HG02571 (cell line): ENCODE results near the gene TMEM132E.

Experiments
- ATAC-seq: cut with Tn5 transposase; IDR thresholded peaks from one replicate; pipeline ENCODE4 v1.9.1; 2021; ENCODE audit warnings: mild to moderate bottlenecking, moderate library complexity; ENCODE audit not compliant: unreplicated experiment

The TMEM132E gene

DNA sequence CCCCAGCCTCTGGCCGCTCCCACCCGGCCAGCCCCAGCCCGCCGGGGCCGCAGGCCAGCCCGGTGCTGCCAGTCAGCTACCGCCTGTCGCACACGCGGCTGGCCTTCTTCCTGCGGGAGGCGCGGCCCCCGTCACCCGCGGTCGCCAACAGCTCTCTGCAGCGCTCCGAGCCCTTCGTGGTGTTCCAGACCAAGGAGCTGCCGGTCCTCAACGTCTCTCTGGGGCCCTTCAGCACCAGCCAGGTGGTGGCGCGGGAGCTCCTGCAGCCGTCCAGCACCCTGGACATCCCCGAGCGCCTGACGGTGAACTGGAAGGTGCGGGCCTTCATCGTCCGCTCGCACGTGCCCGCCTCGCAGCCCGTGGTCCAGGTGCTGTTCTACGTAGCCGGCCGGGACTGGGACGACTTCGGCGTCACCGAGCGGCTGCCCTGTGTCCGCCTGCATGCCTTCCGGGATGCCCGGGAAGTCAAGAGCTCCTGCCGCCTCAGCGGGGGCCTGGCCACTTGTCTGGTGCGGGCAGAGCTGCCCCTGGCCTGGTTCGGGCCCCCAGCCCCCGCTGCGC lies 46.8 kb downstream of the TMEM132E start:
- no peak for ATAC-seq

DNA sequence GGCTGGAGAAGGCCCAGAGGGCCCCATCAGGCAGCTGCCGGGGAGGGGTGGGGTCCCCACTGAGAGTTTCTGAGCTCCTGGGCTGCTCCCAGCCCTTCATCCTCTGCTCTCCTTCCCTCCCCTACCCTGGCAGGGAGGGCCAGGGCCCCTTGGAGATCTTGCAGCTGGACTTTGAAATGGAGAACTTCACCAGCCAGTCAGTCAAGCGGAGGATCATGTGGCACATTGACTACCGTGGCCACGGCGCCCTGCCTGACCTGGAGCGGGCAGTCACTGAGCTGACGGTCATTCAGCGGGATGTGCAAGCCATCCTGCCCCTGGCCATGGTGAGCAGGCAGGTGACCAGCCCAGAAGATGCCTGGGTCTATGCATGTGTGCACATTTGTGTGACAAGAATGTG lies 49.5 kb downstream of the TMEM132E start:
- no peak for ATAC-seq

DNA sequence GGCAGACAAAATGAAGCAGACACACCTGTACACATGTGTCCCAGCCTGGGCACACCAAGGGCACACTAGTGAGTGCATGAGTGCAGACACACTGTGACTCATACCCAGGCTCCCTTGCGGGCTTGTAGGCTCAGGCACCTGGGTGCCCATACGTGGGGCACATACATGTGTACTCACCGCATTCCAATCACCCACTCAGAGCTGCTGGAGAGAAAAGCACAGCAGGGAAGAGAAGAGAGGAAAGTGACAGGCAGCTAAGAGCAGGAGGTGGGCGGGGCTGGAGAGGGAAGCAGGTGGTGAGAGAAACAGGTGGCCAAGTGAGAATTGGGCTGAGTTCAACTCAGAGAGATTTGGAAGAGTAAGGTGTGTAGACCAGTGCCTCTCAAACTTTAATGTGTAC lies 54.0 kb downstream of the TMEM132E start:
- no peak for ATAC-seq

DNA sequence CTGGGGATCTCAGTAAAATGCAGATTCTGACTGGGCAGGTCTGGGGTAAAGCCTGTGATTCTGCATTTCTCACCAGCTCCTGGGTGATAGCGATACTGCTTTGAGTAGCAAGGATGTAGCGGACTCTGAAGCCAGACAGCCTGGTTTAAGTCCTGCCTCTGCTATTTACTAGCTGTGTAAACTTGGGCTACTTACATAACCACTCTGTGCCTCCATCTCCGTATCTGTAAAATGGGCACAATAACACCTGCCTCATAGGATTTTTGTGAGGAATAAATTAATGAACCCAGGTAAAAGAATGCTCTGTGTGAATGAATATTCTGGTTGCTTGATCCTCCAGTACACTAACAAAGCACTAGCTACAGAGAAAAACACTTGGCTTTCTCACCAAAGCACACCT lies 54.4 kb downstream of the TMEM132E start:
- ATAC-seq: no peak

DNA sequence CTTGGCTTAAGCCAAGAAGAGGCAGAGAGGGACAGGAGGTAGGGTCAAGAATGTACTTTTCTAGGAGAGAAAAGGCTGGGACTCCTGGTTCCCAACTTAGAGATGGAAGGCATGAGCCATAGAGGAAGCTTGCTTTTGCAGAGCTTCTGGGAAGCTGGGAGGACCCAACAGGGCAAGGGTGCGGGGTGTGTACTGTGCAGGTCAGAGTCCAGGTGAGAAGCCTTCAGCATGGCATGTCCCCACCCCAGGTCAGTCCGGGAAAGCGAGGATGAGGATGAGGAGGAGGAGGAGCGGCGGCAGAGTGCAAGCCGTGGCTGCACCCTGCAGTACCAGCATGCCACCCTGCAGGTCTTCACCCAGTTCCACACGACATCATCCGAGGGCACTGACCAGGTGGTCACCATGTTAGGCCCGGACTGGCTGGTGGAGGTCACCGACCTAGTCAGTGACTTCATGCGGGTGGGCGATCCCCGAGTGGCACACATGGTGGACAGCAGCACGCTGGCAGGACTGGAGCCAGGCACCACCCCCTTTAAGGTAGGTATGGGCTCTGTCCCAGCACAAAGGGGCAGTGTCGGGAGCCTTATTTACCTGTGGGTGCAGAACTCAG lies 55.3 kb downstream of the TMEM132E start:
- no peak for ATAC-seq

DNA sequence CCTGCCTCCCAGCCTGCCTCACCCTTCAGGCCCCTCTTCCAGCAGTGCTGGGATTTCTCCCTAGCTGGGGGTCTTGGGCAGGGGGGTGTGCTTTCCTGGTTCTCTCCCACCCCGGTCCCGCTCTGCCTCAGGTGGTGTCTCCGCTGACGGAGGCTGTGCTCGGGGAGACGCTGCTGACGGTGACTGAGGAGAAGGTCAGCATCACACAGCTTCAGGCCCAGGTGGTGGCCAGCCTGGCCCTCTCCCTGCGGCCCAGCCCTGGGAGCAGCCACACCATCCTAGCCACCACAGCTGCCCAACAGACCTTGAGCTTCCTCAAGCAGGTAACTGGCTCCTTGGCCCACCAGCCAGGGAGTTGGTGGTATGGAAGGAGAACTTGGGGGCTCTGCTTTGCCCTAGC lies 56.5 kb downstream of the TMEM132E start:
- ATAC-seq: no peak

DNA sequence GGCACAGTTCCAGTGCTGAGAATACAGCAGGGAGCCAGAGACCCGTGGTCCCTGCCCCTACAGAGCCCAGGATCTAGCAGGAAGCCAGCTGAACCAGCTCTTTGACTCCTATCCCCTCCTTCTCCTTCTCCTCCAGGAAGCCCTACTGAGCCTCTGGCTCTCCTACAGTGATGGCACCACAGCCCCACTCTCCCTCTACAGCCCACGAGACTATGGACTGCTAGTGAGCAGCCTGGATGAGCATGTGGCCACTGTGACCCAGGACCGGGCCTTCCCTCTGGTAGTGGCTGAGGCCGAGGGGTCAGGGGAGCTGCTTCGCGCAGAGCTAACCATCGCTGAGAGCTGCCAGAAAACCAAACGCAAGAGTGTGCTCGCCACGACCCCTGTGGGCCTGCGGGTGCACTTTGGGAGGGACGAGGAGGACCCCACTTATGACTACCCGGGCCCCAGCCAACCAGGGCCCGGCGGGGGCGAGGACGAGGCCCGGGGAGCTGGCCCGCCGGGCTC lies 57.7 kb downstream of the TMEM132E start:
- ATAC-seq: no peak

DNA sequence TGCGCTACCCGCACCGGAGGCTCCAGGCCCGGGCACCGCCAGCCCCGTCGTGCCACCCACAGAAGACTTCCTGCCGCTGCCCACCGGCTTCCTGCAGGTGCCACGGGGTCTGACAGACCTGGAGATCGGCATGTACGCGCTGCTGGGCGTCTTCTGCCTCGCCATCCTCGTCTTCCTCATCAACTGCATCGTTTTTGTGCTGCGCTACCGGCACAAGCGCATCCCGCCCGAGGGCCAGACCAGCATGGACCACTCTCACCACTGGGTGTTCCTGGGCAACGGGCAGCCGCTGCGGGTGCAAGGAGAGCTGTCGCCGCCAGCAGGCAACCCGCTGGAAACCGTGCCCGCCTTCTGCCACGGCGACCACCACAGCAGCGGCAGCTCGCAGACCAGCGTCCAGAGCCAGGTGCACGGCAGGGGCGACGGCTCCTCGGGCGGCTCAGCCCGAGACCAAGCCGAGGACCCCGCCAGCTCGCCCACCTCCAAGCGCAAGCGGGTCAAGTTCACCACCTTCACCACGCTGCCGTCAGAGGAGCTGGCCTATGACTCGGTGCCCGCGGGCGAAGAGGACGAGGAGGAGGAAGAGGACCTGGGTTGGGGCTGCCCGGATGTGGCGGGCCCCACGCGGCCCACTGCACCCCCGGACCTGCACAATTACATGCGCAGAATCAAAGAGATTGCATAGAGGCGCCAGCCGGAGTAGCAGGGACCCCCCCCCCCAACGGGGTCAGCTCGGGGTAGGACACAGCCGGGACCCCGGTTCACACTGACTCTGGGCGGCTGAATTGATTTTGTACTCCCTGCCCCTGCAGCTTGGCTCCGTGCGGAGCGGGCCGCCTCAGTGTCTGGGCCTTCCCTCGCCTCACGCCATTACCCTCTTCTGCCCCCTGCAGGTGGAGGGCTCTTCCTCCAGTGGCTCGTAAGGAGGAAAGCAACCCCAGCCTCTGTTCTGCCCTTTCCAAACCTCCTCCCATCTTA lies 58.5 kb downstream of the TMEM132E start:
- no peak for ATAC-seq

DNA sequence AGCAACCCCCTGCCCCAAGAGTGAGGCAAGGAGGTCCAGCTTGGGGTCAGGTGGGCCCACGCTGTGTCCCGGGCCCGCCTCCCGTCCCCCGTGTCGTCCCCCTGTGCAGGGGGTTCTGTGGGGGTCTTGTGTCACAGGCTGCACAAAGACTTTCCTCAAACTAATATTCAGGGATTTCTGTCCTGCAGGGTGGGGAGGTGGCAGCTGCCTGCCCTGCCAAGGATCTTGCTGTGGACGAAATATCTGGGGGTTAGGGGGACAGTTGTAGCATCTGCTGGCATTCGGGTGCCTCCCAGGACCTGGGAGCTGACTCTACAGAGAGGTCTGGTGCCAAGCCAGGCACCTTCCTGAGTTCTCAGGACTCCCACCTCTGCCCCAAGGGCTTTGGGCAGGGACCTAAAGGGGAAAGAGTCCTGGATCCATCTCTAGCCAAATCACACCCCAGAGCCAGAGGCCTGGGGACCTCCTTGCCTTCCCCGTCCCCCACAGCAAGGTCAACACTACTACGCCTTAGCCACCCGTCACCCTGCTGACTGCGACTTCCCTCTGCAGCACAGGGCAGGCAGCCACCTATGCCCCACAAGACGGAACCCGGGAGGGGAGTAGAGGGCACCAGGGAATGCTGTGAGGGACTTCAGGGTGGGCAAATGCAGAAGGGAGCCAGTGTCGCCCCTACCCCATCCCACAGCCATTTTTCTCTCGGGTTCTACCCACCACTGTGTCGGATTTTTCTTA lies 59.3 kb downstream of the TMEM132E start:
- no peak for ATAC-seq

DNA sequence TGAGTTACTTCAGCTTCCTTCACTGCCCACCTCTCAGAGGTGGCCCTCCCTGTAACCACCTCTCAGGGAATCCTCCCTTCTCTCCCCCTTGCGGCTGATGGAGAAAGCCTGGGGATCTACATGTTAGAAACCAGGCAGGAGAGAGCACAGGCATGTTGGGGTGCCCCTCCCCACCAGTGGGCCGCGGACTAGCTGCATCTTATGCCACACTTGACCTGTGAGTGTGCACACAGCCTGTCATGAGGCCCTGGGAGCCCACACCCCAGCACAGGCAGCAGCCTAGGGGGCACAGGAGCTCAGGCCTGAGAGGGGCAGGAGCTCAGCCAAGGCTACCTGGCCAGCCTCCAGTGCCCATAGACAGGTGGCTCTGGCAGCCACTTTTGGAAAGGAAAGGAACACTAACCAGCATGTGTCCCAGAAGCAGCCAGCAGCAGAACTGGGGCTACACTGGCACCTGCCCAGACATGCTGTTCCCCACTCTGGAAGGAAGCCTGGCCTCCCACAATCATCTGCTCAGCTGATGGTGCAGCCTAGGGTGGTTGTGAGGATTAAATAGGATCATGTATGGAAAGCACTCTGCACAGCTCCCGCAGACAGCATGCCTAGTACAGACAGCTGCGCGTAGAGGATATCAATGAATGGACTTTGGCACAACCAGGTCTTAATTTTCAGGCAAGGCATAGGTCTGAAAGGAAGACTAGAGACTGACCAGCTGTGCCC lies 60.5 kb downstream of the TMEM132E start:
- ATAC-seq: no peak

DNA sequence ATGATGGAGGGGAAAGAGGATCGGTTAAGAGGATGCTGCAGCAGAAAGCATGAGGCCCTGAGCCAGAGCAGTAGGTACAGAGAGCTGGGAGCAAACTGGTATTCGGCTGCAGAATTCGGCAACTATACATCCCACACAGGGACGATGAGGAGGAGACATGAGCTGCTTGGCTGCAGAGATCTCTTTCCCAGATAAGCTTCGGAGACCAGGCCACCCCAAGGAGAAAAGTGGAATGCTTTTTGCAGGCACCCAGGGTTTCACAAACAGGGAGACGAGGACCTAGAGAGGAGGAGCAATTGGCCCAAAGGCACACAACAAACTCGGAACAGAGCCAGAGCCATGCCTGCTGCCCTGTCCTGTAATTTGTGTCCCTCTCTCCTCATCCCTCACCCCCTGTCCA lies 62.0 kb downstream of the TMEM132E start:
- ATAC-seq: no peak

DNA sequence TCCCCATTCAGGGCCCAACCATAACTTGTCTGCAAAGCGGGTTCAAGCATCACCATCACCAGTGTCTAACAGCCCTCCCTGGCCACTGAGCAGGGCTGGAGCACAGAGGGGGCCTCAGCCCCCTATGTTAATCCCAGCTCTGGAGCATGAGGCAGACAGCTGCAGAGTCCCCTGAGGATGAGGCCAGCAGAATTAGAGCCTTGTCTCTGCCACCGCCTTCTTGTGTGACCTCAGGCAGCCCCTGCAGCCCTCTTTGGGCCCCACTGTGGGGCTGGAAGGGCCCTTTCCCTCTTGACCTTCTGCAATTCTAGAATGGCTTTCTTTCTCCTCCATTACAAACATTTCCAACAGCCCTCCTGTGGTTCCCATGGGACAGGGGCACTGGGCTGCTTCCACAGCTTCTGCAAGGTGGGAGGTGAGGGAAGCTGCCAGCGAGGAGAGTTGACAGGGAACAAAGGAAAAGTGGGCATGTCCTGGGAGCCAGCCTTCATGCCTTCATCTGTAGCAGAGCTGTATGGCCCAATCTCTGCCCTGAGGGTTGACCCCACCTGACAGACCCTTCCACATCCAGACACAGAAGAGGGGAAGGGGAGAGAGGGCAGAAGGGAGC lies 65.7 kb downstream of the TMEM132E start:
- no peak for ATAC-seq

DNA sequence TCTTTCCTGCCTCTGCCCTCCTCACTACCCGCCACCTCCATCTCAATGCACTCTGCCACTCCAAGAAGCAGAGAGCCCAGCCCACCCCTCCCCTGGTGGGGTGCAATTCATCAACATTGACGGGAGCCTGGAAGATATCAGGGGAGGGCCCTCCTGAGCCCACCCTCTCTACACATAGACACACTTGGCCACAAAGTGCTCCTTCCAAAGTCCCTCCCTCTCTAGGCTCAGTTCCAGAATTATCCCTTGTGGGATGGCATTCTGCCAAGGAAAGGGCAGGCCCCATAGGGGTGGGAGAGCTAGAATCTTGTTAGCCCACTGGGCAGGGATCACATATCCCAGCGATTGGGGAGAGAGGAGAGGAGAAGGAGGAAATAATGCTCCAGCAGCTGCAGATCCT lies 66.2 kb downstream of the TMEM132E start:
- no peak for ATAC-seq

DNA sequence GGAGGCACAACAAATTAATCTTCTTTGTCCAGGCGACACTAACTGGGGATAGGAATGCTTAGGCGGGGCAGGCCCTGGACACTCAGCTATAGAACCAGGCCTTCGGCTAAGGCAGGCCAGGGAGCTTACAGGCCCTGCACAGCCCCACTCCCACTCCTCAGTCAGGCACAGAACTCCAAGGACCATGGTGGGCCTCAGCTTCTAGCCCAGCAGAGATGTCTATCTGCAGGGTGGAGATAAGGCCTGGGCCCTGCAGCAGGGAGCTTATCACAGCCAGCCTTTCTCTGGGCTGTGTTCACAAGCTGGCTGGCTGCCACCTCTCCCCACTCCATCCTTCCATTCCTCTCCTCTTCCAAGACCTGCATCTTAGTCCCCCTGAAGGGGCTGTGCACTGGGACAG lies 68.1 kb downstream of the TMEM132E start:
- ATAC-seq: no peak

DNA sequence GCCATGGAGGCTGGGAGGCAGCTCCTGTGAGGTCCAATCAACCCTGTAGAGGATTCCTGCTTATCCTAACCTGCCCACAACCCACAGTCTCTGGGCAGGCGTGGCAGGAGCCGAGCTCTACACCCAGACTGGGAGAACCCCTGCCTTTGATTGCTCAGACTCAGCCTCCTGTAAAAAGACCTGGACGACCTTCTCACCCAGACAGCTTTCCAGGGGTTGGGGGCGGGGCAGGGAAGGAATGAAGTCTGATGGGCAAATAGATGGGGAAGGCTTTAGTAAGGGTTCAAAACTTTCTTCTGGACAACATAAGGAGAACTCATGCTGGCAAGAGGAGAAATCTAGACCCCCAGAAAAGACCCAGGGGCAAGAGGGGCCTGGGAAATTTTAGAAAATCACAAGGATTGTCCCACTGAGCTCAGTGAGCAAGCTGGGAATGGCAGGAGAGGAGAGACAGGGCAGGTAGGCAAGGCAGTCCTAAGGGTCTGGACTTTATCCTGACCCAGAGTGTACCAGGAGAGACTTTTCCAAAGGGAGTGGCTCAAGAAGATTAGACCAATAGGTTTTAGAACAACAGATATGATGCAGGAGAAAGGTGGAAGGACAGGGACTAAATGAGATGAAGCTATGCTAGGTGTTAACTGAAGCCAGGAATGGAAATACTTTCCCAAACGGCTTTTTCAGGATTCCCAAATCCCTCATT lies 70.8 kb downstream of the TMEM132E start:
- ATAC-seq: no peak

DNA sequence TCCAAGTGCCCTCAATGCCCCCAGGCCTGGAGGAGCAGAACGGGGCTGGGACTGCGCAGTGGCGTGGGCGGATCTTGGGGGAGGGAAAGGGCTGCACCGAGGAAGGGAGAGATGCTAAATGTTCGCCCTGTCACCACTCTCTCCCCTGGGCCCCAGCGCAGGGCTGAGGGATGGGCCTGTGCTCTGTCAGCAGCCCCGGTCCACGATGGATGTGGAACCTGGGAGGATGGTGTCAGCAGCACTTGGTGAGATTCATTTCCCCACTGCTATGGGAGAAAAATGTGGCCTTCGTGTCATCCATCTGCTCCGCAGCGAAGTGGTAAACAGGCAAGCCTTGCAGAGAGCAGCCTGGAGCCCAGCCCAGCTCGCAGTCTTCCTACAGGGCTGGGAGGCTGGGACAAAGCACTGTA lies 72.0 kb downstream of the TMEM132E start:
- ATAC-seq: no peak

DNA sequence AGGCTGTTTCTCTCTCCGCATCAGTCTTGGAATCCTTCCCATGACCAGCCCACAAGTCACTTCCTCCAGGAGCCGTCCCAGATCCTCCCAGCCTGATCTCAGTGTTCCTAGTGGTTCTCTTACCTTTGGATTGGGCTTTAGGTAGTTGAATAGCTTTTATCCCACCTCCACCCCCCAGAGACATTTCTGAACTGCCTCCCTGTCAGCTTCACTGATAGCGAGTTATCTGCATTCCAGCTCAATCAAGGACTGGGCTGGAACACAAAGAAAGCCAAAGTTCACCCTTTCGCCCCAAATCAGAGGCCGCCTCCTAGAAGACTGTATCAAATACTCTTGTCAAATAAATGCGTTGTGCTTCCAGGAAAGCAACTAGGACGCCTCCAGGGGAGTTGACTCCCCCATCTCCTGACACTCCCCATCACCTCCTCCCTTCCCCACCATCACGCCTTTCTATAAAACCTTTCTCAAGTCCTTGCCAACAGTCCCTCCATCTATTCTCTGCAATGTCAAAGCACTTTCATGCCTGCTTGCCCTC lies 72.7 kb downstream of the TMEM132E start:
- no peak for ATAC-seq

DNA sequence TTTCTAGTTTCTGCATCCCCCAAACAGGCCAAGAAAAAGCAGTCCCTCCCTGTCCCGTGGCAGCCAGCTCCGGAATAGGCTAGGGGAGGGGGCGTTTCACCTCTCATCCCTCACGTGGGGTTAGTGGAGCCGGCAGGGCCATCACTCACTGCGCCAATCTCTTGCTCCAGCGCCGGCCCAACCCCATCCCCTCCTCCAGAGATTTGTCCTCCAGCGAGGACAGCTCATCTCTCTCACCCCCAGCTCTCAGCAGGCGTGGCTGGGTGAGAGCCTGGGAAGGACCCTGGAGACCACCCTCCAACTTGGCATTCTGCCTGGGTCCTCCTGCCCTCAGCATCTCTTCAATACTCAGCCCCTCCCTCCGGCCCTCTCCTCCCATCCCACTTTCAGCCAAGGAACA lies 74.1 kb downstream of the TMEM132E start:
- ATAC-seq: no peak

DNA sequence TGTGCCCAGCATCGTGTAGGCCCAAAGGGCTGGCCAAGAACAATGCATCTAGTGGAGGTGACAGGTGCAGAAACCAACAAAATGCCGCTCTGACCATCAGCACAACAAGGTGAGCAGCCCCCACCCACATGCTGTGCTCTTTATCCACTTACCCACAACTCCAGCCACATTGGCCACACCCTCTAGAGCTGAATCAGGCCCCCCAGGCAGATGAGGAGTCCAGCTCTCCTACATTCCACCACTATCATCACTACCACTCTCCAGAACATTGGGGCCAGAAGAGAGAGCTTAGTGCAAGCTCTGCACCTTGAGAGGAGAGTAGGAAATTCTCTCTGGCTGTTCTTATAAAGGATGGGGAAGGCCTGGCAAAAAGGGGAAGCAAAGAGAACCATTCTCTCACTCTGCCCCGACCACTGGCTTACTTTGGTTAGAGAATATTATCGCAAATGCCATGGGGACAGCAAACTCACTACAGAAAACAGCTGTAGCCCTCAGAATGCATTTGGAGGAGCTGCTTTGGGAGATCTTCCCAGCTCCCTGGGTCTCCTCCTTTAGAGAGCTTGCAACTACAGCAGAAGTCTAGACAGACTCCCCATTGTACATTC lies 75.0 kb downstream of the TMEM132E start:
- no peak for ATAC-seq
